ENCODE data around the gene GARNL3.

Gene GARNL3

GRCh38 chr9:127419348-127419747 is 154.8 kb downstream of the GARNL3 start:
- no peak for TF ChIP-seq CTCF (IDR thresholded peaks at IDR 0.05)

GRCh38 chr9:127421057-127421456 is 156.5 kb downstream of the GARNL3 start:
- TF ChIP-seq CTCF (IDR thresholded peaks at IDR 0.05), result no peak

- no peak for TF ChIP-seq CTCF (IDR thresholded peaks at IDR 0.05)
Observed at GRCh38 chr9:127422133-127422782, 157.7 kb downstream of the GARNL3 start.

- no peak for TF ChIP-seq CTCF (IDR thresholded peaks at IDR 0.05)
Observed at GRCh38 chr9:127422787-127423186, 158.2 kb downstream of the GARNL3 start.

GRCh38 chr9:127423476-127423933 is 158.9 kb downstream of the GARNL3 start:
- TF ChIP-seq CTCF (IDR thresholded peaks at IDR 0.05), result no peak

- no peak for TF ChIP-seq CTCF (IDR thresholded peaks at IDR 0.05)
Observed at GRCh38 chr9:127423934-127424675, 159.5 kb downstream of the GARNL3 start, which contains the start of gene ZNF79. TSS of gene ZNF79 (plus strand) at chr9:127424382. CDS start at chr9:127424788, 406 bp downstream.

- TF ChIP-seq CTCF (IDR thresholded peaks at IDR 0.05), result peak; percentile 19; the same call in 1 of the 2 replicates
Observed at GRCh38 chr9:127424676-127424999, 160.1 kb downstream of the GARNL3 start.
